Muscle of leg (tissue), 11 donors: ENCODE results near the gene APBB3. TPM values are rescaled to one million over a fixed set of nuclear protein-coding genes. Genes with fewer than 3 reads are reported as not detected.
A peak's percentile ranks its signal among the peaks of the same experiment; 100 is the strongest.
"Not testable (repeated sequence)": the region's sequence is repeated elsewhere in the genome, so short reads cannot be mapped to it uniquely, and the experiment has no call there.

ENCODE experiments used
- DNase-seq: peaks from one replicate; pipeline ENCODE4 v3.0.0; 2013
- H3K27ac ChIP-seq: one replicate; pipeline ENCODE4 v1.5.1; 2013; ENCODE audit warnings: mild to moderate bottlenecking, low read length, control low read depth
- H3K27me3 ChIP-seq: one replicate; pipeline ENCODE4 v1.6.1; 2013; ENCODE audit warnings: low read length; ENCODE audit not compliant: control insufficient read depth, insufficient read depth
- H3K36me3 ChIP-seq: one replicate; pipeline ENCODE4 v1.6.1; 2013; ENCODE audit warnings: low read length; ENCODE audit not compliant: control insufficient read depth, insufficient read depth
- H3K4me1 ChIP-seq: one replicate; pipeline ENCODE4 v1.6.1; 2013; ENCODE audit warnings: low read length; ENCODE audit not compliant: control insufficient read depth, insufficient read depth
- H3K4me3 ChIP-seq: one replicate; pipeline ENCODE4 v1.5.1; 2013; ENCODE audit warnings: low read length, control low read depth
- H3K9me3 ChIP-seq: replicated peaks from 2 replicates; pipeline ENCODE4 v1.6.1; 2013; ENCODE audit warnings: low read depth, low read length; ENCODE audit not compliant: control insufficient read depth
- WGBS: methylation state at CpG from one replicate; pipeline ENCODE4 v1.1.5; 2013; ENCODE audit warnings: missing lambda C conversion rate; ENCODE audit not compliant: insufficient coverage; 5-methylcytosine and 5-hydroxymethylcytosine counted together
- polyA plus RNA-seq, 8 donors: library from polyadenylated mRNA; unstranded; fragments of 120-200 nt; gene quantifications; one replicate each; pipeline versions ENCODE4 v1.2.1 to v1.2.3, GENCODE V29; 2013; ENCODE audit warnings: inconsistent platforms in 1 of 8, low replicate concordance in 1 of 8; ENCODE audit not compliant: insufficient read length in 8 of 8, insufficient read depth in 1 of 8
- total RNA-seq: library from RNA; stranded (reverse); fragments of 120-200 nt; gene quantifications from one replicate; pipeline ENCODE4 v1.2.4, GENCODE V29; 2013

The APBB3 gene
- total and polyA plus RNA-seq, 9 donors, result 13.7 to 35.0 (median 24.3) TPM

DNA sequence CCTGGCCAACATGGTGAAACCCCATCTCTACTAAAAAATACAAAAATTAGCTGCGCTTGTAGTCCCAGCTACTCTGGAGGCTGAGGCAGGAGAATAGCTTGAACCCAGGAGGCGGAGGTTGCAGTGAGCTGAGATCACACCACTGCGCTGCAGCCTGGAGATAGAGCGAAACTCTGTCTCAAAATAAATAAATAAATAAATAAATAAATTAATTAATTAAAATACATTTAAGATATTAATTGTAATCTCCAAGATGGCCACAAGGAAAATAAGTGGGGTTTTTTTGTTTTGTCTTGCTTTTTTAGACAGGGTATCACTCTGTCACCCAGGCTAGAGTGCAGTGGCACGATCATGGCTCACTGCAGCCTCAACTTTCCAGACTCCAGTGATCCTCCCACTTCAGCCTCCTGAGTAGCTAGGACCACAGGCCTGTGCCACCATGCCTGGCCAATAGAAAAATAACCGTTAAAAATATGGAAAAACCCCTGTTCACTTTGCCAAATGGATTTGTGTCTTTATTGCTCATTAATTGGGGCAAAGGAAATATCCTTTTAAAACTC is 14.9 kb upstream of the APBB3 start:
- not testable (repeated sequence) for H3K4me3 ChIP-seq, H3K36me3 ChIP-seq, H3K4me1 ChIP-seq, H3K9me3 ChIP-seq, H3K27ac ChIP-seq, H3K27me3 ChIP-seq, DNase-seq
- WGBS, result 100% methylated on average over 1 of the region's 6 CpGs

DNA sequence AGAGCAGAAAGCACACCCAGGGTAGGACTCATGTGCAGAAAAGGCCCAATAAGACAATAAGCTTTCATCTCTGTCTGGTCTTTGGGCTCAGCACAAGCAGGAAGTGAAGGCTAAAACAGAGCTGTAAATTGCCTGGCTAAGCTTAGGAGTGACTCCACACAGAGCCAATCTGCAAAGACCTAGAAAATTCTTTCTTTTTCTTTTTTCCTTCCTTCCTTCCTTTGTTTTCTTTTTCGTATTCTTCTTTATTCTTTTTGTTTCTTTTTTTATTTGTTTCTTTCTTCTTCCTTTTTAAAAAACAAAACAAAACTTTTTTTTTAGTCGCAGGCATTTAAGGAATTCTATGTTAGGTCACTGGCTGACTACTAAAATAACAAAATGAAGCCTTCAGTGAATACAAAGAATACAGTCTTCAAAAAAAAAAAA is 12.4 kb upstream of the APBB3 start:
- H3K27ac ChIP-seq, result peak overlapping the region; percentile 10
- DNase-seq, result no peak
- H3K4me3 ChIP-seq, result no peak overlapping the region
- no peaks in the 10 kb centered on the region for H3K36me3 ChIP-seq
- H3K27me3 ChIP-seq, result no peaks in the 10 kb centered on the region
- H3K9me3 ChIP-seq, result no peaks in the 10 kb centered on the region
- no peaks in the 10 kb centered on the region for H3K4me1 ChIP-seq
- no CpG with 5 or more reads among the region's 2 CpGs for whole genome bisulfite sequencing

DNA sequence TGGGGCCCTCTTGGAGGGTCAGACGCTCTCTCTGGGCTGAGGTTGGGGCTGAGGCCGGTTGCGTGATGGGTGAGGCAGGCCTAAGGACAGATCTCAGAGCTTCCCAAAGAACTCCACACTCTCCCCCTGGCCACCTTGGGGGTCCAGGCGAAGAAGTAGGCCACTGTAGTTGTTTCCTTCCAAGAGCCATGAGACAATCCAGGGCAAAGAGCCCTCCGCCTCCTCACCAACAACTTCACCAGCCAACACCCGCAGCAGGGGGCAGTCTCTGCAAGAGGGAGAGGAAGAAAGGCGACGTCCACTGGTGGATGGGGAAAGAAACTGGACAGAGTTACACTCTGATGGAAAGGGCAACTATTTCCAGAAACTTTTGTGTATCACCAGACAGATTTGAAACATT is 10.9 kb upstream of the APBB3 start:
- peak; percentile 59 for DNase-seq
- 95% methylated on average over 3 of the region's 8 CpGs for WGBS
- peaks cover 4% of the 10 kb centered on the region for H3K36me3 ChIP-seq
- H3K4me3 ChIP-seq, result no peak overlapping the region
- H3K4me1 ChIP-seq, result no peaks in the 10 kb centered on the region
- H3K9me3 ChIP-seq, result no peaks in the 10 kb centered on the region
- H3K27me3 ChIP-seq, result no peaks in the 10 kb centered on the region
- no peak overlapping the region for H3K27ac ChIP-seq

DNA sequence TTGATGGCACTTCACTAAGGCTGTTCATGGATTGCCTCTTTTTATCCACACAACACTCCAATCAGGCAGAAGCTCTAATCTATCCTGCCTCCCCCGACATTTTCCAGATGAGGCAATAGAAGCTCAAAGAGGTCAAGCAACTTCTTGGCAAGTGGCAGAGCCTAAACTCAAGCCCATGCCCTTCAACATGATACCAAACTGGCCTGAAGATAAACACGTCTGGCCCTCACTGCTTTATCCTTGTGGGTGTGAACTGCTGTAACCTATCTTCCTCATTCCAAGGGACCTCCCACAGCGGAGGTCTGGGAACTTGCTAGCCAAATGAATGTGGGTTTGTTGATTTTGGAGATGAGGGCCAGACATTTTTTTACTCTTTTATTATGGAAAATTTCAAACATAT is 9.8 kb upstream of the APBB3 start:
- H3K9me3 ChIP-seq, result no peaks in the 10 kb centered on the region
- 100% methylated on average over 1 of the region's 3 CpGs for WGBS
- no peak overlapping the region for H3K4me3 ChIP-seq
- no peaks in the 10 kb centered on the region for H3K27me3 ChIP-seq
- no peak overlapping the region for H3K27ac ChIP-seq
- DNase-seq, result no peak
- H3K4me1 ChIP-seq, result peaks cover 5% of the 10 kb centered on the region
- peaks cover 9% of the 10 kb centered on the region for H3K36me3 ChIP-seq

DNA sequence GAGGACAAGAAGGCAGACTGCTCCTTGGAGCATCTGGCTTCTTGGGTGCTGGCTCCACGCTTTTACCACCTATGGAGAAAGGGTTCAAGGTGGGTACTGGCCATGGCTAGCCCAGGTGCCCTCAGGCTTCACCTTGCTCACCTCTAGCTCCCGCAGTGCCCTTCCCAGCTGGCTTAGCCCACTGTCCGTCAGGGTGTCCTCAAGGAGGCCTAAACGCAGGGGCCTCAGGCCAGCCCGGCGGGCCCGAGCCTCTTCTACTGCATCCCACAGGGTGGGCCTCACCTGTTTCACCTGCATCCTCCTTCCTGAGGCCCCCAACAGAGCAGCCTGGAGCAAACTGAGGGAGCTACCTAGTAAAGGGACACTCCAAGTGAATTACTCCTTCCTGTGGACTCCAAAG is 9.3 kb upstream of the APBB3 start:
- Histone ChIP-seq H3K27me3 (no peaks in the 10 kb centered on the region), H3K27ac (no peak overlapping the region), H3K36me3 (peaks cover 10% of the 10 kb centered on the region), H3K4me1 (peaks cover 5% of the 10 kb centered on the region), H3K9me3 (no peaks in the 10 kb centered on the region), H3K4me3 (no peak overlapping the region)
- DNase-seq, result no peak
- WGBS, result 88% methylated on average over 7 of the region's 7 CpGs

DNA sequence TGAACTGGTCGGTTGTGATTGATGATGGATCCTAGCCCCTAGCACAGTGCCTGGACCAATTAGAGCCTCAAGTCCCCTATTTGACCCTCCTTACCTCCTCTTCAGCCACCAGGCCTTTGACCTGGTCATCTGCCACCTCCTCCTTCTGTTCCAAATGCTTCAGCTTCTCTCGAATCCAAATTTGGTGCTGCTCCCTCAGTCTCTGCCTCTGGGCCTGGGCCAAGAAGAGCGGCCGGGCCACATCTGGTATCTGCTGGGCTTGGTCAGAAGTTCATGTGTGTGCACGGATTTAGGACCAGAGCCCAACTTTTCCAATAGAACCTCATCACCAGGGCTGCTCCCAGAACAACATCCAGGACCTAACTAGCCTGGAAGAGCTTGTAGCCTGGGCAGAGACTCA is 6.7 kb upstream of the APBB3 start:
- Histone ChIP-seq H3K36me3 (peaks cover 34% of the 10 kb centered on the region), H3K27me3 (no peaks in the 10 kb centered on the region), H3K4me3 (no peak overlapping the region), H3K4me1 (peaks cover 5% of the 10 kb centered on the region), H3K9me3 (no peaks in the 10 kb centered on the region), H3K27ac (no peak overlapping the region)
- no peak for DNase-seq
- WGBS, result 100% methylated on average over 3 of the region's 5 CpGs

DNA sequence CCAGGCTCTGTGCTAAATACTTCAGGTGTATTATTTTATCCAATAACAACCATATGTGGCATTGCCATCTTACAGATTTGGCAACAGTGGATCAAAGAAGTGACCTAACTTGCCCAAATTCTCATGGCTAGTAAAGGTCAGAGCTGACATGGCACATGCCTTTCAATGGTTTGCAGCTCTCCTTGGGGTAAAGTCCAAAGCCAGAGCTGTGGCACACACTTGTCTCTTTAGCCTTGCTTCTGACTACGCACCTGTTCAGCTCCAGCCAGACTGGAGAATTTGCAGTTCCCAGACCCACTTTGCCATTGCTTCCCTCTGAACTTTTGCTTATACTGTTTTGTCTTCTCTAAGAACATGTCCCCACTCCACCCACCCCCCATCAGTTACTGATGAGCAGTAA is 6.1 kb upstream of the APBB3 start:
- no peak overlapping the region for H3K4me3 ChIP-seq
- no peak overlapping the region for H3K27ac ChIP-seq
- no peaks in the 10 kb centered on the region for H3K9me3 ChIP-seq
- peaks cover 40% of the 10 kb centered on the region for H3K36me3 ChIP-seq
- peaks cover 8% of the 10 kb centered on the region for H3K4me1 ChIP-seq
- no peak for DNase-seq
- H3K27me3 ChIP-seq, result no peaks in the 10 kb centered on the region
- 100% methylated on average over 1 of the region's 1 CpG for whole genome bisulfite sequencing

DNA sequence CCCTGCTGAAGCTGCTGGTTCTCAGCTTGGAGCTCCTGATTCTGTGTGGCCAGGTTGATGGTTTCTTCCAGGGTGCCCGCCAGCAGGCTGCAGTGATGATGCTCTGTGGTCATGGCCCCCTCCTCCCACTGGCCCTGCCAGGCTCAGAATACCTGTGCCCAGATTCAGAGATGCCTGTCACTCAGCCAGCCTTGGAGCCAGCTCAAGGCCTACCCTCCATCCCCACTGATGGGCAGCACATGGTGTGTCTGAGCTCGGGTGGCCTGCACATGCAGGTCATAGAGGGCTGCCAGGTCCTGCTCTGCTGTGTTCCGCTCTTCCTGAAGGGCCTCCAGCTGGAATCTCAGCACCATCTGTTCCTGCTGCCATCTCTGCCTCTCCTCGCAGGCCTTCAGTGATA is 5.7 kb upstream of the APBB3 start:
- no peak overlapping the region for H3K27ac ChIP-seq
- DNase-seq, result no peak
- WGBS, result 81% methylated on average over 4 of the region's 4 CpGs
- H3K27me3 ChIP-seq, result no peaks in the 10 kb centered on the region
- H3K4me1 ChIP-seq, result peaks cover 12% of the 10 kb centered on the region
- peaks cover 40% of the 10 kb centered on the region for H3K36me3 ChIP-seq
- H3K4me3 ChIP-seq, result no peak overlapping the region
- H3K9me3 ChIP-seq, result no peaks in the 10 kb centered on the region

DNA sequence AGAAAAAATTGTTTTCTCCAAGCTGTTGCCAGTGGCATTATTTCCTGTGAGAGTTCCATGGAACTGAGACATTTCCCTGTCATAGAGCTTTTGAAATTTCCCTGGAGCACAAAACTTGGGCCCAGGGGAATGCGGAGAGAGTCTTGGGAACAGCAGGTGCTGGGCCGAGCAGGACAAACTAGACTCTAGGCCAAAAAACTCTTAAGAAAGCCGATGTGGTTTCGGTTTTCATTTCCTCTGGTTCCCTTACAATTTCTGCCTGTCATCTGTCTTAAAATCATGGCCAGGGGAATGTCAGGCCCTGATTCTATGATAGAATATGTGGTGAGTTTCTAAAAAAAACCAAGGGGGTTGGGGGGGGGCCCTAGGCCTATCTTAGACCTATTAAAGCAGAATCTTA is 4.8 kb upstream of the APBB3 start:
- Histone ChIP-seq H3K4me3 (no peak overlapping the region), H3K4me1 (peaks cover 12% of the 10 kb centered on the region), H3K36me3 (peaks cover 40% of the 10 kb centered on the region), H3K27me3 (no peaks in the 10 kb centered on the region), H3K27ac (peak overlapping the region; percentile 2), H3K9me3 (no peaks in the 10 kb centered on the region)
- 100% methylated on average over 1 of the region's 4 CpGs for WGBS
- no peak for DNase-seq

DNA sequence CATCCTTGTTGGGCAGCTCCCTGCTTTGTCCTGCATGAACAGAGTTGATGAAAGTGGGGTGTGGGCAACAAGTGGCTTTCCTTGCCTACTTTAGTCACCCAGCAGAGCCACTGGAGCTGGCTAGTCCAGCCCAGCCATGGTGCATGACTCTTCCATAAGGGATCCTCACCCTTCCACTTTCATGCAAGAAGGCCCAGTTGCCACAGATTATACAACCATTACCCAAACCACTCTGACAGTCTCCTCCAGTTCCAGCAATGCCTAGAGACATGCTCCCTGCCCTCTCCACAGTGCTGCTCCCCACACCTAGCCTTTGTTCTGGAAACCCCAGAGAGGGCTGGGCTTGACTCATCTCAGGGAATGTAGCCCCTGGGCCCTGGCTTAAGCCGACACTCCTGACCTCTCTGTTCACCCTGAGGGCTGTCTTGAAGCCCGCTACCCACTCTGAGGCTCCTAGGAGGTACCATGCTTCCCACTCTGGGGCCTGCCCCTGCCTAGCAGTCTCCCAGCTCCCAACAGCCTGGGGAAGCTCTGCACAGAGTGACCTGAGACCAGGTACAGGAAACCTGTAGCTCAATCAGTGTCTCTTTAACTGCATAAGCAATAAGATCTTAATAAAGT is 4.2 kb upstream of the APBB3 start:
- H3K4me3 ChIP-seq, result no peak overlapping the region
- peaks cover 40% of the 10 kb centered on the region for H3K36me3 ChIP-seq
- WGBS, result 88% methylated on average over 2 of the region's 2 CpGs
- H3K27me3 ChIP-seq, result no peaks in the 10 kb centered on the region
- no peaks in the 10 kb centered on the region for H3K9me3 ChIP-seq
- peaks cover 16% of the 10 kb centered on the region for H3K4me1 ChIP-seq
- peak overlapping the region; percentile 2 for H3K27ac ChIP-seq
- no peak for DNase-seq

DNA sequence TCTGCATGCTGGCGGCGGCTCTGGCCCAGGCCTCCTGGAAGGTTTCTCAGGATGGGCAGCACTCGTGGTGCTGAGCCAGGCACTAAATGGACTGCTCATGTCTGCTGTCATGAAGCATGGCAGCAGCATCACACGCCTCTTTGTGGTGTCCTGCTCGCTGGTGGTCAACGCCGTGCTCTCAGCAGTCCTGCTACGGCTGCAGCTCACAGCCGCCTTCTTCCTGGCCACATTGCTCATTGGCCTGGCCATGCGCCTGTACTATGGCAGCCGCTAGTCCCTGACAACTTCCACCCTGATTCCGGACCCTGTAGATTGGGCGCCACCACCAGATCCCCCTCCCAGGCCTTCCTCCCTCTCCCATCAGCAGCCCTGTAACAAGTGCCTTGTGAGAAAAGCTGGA is 3.5 kb upstream of the APBB3 start:
- Histone ChIP-seq H3K27ac (no peak overlapping the region), H3K4me3 (no peak overlapping the region), H3K36me3 (peaks cover 40% of the 10 kb centered on the region), H3K27me3 (no peaks in the 10 kb centered on the region), H3K4me1 (peaks cover 19% of the 10 kb centered on the region), H3K9me3 (no peaks in the 10 kb centered on the region)
- 97% methylated on average over 11 of the region's 13 CpGs for WGBS
- no peak for DNase-seq
